ENCODE measurements around the gene TRIO.

Gene TRIO

DNA sequence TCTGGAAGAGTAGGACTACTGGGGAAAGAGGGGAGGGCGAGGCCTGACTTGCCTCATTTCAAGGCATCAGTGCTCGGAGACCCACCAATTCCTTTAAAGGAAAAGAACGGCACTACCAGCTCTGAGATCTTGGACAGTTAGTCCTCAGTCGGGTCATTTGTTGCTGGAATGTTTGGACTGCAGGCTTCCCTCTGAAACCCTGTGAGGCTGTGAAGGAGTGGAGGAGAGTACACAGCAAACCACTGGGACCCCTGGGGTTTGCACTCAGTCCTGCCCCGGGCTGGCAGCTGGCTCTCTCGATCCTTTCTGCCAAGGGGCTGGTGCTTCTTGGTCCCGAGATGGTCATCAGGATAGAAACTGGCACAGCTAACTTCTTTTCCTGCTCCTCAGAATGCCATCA lies 194.5 kb downstream of the TRIO start:
- no peak for DNase-seq

DNA sequence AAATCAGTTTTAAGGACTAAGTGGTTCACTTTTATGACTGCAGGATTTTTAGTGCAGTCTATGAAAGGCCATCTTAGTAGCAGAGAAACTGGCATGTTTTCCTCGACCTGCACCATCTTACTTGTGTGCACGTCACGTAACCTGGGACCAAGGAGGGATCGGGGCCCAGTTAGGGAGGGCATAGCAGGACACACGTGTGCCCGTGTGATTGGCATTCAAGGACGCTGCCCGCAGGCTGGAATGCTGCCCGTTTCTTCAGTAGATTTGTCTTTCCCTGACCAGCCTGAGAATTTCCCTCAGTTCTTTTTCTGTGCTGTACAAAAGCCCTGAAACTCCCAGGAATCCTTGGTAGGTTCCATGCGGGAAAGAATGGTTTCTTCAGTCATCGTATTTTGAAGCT lies 196.3 kb downstream of the TRIO start:
- no peak for DNase-seq

DNA sequence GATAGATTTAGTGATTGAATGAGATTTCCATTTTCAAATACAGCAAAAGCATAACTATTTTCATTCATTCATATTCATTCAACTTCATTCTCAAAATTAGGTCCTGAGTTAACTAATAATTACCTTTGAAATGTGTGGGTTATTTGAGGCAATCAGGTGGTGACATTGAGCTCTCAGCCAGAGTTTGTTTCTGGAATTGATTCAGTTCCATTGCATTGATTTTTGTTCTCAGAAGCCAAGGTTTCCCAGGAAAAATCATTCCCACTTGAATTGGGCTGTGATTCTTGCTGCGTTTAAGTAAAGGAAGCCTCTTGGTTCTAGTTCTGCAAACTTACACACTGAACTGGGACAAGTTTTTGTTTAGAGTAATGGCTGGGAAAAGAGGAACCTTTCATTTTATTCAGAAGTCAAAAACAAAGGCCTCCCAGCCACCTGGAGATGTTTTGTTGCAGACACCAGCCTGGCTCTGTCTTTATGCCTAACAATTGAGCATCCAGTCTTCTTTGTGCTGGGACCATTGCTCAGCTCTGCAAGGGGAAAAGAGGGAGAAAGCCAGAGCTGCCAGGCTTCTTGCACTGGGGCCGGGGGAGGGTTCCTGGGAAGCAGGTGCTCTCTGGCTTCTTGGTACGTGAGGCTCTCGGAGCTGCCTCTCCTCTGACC lies 198.6 kb downstream of the TRIO start:
- DNase-seq, result no peak

DNA sequence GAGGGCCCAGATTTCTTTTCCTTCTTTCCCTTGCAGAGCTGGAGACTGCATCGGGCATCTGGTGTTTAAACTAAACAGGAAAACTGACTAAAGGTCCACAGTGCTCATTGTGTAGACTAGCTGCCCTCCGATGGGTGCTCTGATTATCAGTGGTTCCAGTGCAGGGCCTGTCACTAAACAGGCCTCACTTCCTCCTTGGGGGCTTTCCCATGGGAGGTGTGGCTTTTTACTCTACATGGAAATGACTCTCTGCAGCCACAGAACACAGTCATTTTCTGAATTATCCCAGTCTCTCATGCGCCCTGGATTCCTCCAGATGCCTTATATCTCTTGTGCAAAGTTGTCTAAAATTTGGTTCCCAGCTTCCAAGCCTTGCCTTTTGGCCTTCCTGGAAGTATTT lies 199.2 kb downstream of the TRIO start:
- no peak for DNase-seq

DNA sequence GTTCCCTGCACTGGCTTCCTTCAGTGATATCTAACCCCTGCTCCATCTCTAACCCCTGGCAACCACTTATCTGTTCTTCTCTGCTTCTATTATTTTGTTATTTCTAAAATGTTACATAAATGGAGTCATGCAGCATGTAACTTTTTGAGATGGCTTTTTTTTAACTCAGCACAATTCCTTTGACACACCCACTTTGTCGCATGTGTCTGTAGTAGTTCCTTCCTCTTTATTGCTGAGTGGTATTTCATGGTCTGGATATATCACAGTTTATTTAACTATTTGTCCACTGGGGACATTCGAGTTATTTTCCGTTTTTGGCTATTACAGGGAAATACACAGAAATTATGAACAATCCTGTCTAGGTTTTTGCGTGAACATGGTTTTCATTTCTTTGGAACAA lies 200.2 kb downstream of the TRIO start:
- DNase-seq, result no peak

DNA sequence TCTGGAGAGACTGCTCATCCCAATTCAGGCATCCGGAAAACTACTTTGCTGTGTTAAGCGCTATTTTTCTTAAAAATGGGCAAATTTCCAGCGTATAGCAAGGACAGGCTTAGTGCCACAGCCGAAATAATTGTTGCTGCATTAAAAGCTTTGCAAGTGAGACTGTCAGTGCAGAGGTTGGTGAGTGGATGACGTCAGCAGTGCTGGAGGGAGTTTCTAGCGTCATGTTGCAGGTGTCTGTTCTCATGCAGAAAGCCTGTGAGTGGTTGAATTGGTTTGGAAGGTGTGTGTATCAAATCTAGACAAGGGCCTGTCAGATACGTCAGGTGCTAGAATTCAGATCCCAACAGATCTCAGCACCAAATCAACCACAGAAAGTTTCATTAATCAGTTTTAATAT lies 204.4 kb downstream of the TRIO start:
- no peak for DNase-seq

DNA sequence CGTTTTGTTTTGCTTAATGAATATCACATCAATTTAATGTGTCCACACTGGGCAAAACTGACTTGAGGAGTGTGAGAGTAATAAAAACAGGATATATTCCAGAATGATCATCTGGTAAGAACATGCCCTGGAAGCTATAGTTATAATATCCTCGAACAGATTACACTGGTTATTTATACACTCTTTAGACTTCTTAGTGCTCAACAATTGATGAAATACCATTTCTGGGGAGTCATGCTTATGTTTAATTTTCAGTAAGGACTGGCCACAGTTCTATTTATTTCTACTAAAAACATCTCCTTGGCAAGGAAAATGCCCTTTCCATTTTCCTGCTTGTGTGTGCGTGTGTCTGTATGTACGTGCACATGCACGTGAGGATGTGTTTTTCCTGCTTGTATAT lies 205.0 kb downstream of the TRIO start:
- DNase-seq, result no peak

DNA sequence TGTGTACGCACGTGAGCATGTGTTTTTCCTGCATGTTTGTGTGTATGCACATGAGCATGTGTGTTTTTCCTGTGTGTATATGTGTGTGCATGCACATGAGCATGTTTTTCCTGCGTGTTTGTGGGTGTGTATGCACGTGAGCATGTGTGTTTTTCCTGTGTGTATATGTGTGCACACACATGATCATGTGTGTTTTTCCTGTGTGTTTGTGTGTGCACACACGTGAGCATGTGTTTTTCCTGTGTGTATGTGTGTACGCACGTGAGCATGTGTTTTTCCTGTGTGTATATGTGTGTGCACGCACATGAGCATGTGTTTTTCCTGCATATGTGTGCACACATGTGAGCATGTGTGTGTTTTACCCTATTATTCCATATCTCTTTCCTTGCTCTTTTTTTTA lies 205.9 kb downstream of the TRIO start:
- DNase-seq, result no peak

DNA sequence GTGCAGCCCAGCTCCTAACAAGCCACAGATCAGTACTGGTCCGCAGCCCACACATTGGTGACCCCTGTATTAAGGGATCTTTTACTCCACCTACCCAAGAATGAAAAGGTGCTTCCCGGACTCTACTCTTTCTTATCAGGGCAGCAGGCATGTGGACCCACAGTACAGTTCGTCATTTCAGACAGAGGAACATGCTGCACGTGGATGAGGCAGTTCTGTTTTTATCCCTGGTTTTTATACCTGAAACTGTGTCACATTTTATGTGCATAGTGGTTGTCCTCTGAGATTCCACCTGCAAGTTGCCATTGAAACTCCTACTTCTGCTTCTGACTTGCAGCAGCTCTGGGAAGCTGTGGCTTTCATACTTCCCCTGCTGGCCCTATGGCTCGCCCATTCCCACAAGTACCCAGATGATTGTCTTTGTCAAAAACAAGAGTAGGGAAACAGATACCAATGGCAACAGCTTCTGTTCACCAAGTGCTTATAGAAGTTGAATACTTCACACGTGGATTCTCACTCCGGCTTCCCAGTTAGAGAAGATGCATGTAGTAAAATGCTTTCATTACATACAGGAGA lies 208.0 kb downstream of the TRIO start:
- no peak for DNase-seq

DNA sequence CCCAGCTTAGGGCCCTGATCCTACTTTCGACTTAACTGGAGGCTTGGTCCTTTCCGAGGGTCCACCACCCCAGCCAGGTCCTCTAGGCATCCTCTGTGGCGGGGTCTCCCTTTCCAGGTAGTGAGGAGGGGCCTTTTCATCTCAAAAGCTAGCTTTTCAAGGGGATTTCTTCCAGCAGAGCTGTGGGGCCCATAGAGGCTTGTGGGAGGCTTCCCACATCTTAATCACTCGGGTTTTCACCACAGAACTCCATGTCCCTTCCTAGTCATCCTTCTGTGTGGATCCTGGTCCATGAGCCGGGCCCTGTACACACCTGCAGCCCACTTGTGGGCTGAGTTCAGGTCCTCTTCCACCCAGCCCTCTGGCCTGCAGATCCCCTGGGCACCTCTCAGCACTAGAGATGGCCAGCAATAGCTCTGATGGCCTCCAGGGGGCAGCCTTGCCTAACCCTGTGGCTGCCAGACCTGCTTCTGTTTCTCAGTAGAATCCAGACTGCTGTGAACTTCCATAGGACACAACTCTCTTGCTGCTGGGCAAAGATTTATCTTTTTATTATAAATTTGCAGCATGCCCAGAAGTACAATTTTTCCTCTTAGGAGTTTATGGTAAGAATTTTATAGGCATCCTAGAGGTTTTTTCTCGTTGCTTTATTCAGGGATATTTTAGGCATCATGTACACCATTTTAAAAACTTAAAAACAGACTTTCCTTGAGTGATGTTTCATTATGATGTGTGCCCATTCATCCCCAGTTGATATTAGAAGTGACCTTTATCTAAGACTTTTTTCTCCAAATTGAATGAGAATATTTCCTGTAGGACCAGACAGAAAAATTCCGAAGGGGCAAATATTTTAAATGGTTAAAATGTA lies 208.9 kb downstream of the TRIO start:
- peak in 1 of 2 experiments; percentile 81 for DNase-seq

DNA sequence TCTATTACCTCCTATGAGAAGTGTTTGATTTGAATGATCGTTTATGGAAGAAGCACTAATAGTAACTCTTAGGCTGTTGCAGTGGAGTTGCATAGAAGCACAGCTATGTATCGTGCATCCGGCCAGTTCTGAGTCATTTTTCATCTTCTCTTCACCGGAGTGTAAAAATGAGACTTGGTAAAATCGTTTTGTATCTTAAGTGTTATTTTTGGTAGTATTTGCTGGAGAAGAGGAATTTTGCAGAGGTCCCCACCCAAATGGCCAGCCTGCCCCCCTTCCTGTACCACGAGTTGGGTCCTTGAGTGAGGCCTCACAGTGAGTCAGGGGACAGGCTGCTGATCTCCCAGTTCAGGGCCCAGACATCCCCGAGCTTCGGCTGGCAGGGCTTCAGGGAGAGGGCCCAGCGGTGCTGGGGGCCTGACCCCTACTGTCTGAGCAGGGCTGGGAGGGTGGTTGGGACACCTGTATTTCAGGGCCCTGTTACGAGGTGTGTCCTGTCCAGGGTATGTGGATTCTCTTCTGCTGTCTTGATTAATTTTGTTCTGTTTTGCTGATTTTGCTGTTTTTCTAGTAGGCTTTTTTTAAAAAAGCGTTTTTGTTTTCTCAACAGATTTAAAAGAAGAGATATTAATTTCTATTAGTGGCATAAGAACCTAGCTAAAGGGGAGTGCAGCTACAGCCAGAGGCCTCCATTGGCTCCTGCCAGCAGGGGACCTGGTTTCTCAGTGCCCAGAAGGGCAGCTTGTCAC lies 210.8 kb downstream of the TRIO start:
- no peak for DNase-seq

DNA sequence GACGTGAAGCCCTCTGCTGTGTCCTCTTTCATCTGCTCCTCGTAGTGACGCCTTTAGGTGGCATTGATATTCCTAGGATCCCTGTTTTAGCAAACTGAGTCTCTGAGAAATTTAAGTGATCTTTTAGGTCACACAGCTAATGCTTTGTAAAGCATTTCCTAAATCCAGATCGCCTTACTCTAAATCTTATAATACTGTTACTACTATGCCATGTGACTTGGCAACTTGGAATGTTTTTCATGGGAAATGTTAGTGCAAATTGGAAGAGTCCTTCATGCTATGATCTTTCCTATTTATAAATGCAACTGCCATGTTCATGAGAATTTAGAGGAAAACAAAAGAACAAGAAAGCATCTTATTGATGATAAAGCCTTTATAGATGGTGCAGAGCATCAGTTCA lies 212.2 kb downstream of the TRIO start:
- DNase-seq, result no peak

DNA sequence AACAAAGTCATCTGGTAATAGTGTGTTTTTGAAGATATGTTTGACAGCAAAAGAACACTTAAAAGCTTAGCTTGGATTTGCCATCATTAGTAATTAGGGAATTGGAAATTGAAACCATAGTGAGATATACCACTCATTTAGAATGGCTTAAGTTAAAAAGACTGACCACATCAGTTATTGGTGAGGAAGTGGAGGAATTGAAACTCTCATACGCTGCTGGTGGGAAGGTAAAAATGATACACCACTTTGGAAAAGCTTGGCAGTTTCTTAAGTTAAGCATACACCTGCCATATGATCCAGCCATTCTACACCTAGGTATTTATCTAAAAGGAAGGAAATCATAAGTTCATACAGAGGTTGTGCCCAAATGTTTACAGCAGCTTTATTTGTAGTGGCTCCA lies 213.2 kb downstream of the TRIO start:
- no peak for DNase-seq

DNA sequence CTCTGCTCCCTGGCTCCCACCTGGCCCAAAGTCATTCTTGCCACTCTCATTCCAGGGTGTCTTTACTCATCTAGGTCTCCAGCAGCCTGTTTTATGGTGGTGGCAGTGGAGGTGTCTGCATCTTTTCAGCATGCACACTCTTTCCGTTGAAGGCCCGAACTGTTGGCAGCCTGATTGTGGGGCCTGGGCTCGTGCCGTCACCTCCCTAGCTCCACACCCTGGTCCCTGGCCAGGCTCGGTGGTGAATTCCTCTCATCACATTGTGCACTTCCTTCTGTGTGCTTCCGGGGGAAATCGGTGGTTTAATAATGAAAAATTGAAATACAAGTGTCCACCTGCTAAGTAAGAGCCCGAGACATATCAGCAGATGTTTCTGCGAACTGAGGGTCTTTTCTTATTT lies 214.3 kb downstream of the TRIO start:
- no peak for DNase-seq

DNA sequence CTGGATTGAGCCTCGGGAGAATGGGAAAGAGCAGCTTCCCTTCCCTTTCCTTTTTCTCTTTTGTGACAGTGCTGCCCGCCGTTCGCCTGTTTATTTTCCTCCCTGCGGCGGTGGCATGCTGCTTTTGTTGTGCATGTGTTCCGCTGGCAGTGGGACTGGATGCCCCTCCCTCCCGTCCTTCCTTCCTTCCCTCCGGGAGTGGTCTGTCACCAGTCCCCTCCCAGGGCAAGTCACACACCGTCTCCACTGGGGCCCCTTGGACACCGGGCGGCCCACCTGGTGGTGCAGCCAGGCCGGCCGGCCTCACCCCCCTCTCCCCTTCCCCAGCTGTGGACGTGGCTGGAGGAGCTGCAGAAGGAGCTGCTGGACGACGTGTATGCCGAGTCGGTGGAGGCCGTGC lies 214.7 kb downstream of the TRIO start:
- no peak for DNase-seq

DNA sequence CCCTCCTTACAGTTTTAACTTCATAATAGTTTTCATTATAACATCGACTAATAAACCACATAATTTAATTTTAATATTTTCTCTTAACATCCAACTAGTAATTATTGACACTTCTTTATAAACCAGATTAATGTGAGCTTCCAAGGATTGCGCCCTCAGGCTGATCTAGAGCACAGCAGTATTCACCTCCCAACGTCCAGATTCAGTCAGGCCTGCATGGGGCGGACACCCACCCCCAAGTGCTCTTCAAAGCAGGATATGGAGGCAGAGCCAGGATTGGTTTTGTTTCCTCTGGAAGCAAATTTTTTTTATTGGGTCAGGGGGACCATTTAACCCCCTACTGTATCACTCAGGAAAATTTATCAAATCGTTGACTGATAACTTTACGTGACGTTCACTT lies 215.4 kb downstream of the TRIO start:
- no peak for DNase-seq

DNA sequence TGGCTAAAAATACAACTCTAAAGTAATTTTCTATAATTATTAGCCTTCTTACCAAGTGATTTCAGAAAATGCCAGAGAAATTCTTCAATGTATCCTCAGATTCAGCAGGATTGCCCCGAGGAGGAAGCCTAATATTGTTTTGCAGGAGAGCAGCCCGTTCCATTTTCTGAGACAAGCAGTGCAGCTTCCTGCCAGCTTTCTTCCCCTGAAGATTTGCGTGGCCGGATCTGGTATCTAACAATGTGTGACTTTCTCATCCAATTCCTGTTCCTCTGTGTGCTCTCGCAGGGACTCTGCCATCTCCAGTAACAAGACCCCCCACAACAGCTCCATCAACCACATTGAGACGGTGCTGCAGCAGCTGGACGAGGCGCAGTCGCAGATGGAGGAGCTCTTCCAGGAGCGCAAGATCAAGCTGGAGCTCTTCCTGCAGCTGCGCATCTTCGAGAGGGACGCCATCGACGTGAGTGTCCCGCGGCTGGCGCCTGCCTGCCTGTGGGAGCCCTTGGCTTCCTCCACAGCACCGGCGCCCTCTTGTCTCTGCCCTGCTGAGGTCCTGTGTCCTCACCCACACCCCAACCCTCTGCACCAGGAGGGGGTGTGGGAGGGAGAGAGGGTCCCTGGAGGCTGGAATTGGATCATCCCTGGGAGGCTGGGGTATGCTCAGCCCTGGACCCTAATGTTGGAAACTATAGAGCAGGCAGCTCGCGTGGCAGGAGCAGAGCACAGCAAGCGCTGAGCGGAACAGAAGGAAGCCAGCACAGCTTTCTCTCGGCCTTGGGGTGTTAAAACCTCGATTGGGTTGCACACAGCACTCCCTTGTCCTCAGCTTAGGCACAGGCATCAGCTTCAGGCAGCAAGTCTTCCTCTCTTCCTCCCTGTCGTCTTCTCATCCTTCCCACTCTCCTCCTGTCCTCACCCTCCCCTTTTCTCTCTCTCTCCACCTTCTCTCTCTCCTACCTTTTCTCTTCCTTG lies 216.2 kb downstream of the TRIO start:
- no peak for DNase-seq

DNA sequence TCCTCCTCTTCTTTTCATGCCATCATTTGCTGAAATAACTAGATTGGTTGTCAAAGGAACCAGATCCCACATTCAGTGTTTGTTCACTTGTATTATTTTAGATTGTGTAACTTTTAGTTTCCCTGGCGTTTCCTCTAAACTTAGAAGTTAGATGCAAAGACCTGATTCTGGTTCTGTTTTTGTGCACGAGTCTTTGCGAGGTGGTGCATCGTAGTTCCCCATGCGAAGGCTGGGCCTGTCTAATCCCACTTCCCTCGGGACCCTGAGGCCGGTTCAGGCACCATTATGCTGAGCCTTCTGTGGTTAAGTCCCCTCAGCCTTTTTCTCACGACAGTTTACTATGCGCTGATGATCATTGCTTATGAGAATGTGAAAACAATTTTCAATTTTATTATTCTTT lies 219.3 kb downstream of the TRIO start:
- DNase-seq, result no peak

DNA sequence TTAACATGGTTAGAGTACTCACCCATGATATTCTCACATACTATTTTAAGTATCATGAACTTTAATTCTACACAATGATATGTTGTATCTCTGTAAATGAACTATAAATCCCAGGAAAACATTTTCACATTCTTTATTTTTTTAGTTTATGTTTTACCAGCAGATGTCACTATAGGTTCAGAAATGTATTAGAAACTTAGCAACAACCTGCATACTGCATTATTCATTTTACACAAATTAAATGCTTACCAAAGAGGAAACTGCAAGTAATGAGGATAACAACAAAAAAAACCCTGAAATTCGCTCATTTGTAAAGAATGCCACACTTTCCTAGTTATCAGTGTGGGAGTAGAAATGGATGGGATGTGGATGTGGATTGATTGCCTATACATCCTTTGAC lies 221.0 kb downstream of the TRIO start:
- peak in 1 of 2 experiments; percentile 33 for DNase-seq

DNA sequence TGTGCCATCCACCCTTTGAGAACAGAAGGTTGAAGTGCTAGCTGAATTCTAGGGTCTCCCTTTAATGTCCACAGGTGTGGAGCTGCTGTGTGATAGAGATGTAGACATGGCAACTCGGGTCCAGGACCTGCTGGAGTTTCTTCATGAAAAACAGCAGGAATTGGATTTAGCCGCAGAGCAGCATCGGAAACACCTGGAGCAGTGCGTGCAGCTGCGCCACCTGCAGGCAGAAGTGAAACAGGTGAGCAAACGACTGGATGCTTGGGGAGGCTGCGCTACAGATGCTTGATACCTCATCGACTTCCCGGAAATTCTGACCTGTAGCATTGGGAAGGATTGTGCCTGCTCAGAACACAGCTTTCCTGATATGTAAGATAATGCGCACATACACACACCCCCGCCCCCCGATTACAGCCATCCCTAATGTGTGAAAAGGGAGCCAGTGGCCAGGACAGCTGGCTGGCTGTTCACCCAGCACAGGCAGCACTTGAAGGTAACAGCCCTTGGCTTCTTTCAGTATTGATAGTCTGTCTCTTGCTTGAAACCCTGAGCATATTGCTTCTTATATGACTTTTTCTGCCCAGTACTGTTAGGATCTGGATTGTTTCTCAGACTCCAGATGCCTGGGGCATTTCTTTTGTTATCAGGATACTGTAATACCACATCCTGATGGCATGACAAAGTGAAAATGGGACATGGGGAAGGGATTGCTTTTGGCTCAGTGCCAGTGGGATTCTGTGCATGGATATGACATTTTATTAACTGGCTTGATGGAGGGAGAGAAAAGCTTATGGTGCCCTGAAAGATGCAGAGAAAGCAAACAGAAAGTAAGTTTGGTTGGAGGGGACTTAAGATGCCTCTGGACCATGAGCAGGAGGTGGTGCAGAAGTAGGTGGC lies 221.7 kb downstream of the TRIO start:
- DNase-seq, result no peak

DNA sequence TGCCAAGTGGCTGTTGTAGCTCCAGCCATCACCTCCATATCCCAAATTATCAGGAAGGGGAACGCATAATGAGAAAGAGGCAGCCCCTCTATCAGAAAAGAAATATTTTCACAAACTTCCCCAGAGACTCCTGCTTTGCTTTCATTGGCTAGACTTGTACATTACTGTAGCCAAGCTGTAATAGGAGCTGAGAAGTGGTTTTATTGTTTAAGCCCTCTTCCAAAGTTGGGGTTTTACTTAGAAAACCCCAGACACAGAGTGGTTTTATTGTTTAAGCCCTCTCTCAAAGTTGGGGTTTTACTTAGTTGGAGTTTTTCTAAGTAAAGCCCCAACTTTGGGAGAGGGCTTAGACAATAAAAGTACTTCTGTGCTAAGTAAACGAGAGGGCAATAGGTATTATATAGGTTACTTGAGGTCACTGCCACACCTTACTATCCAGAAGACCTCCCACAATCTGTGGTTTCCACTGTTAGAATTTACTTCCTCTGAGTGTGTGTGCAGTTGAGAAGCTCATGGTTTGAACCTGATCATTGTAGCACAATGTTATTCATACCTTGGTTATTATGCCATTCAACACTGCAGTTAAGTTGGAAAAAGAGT lies 222.8 kb downstream of the TRIO start:
- no peak for DNase-seq

Measured in SW 1271 (cell line).